Activated CD4-positive, alpha-beta T cell treated with anti-CD3 and anti-CD28 coated beads, Interleukin-2, amount 10 ng/mL, durations not matched to agents 7 days and 5 days (primary cell): ENCODE results near the gene BDP1. TPM values are rescaled to one million over a fixed set of nuclear protein-coding genes. Genes with fewer than 3 reads are reported as not detected.
"Not testable (repeated sequence)": the region's sequence is repeated elsewhere in the genome, so short reads cannot be mapped to it uniquely, and the experiment has no call there.

Experiments
- CTCF ChIA-PET: fragments of 350-600 bp; sonication (Branson Sonifier 250); formaldehyde crosslinking; loops from one replicate; lab custom pipeline; 2021; ENCODE audit warnings: antibody characterized with exemption; lab: Charles Lee
- POLR2A ChIA-PET: fragments of 350-600 bp; sonication (Branson Sonifier 250); formaldehyde crosslinking; loops from one replicate; lab custom pipeline; 2021; ENCODE audit warnings: antibody characterized with exemption; lab: Charles Lee
- DNase-seq: peaks from one replicate; pipeline ENCODE4 v3.0.0-alpha.2; 2020
- H3K27ac Mint-ChIP-seq: one replicate; pipeline ENCODE4 v1.8.0; 2021; ENCODE audit warnings: mild to moderate bottlenecking, moderate library complexity, mixed read lengths
- H3K27me3 Mint-ChIP-seq: one replicate; pipeline ENCODE4 v1.8.0; 2021; ENCODE audit warnings: mixed read lengths
- H3K36me3 Mint-ChIP-seq: one replicate; pipeline ENCODE4 v1.8.0; 2021; ENCODE audit warnings: low read depth, mixed read lengths
- H3K4me1 Mint-ChIP-seq: one replicate; pipeline ENCODE4 v1.8.0; 2021; ENCODE audit warnings: mixed read lengths
- H3K4me3 Mint-ChIP-seq: one replicate; pipeline ENCODE4 v1.8.0; 2021; ENCODE audit warnings: mild to moderate bottlenecking, moderate library complexity, mixed read lengths
- H3K9me3 Mint-ChIP-seq: one replicate; pipeline ENCODE4 v1.8.0; 2021; ENCODE audit warnings: mixed read lengths
- total RNA-seq, 2 experiments: library from RNA; stranded (reverse); gene quantifications; one replicate each; pipeline ENCODE4 v1.2.3, GENCODE V29; 2021

Gene BDP1
- total RNA-seq, 2 experiments from 2014 or later, result 32.3 to 34.2 TPM

GRCh38 chr5:71482132-71482531 is 26.7 kb downstream of the BDP1 start:
- H3K4me1 Mint-ChIP-seq, result peaks cover 14% of the 10 kb centered on the region
- CTCF ChIA-PET, result no interaction called here
- H3K9me3 Mint-ChIP-seq, result no peaks in the 10 kb centered on the region

GRCh38 chr5:71483355-71483754 is 27.9 kb downstream of the BDP1 start:
- H3K4me3 Mint-ChIP-seq, result no peak overlapping the region
- peaks cover 48% of the 10 kb centered on the region for H3K36me3 Mint-ChIP-seq
- H3K4me1 Mint-ChIP-seq, result peaks cover 14% of the 10 kb centered on the region
- ChIA-PET POLR2A (no interaction called here), CTCF (no interaction called here)
- no peaks in the 10 kb centered on the region for H3K27me3 Mint-ChIP-seq
- H3K9me3 Mint-ChIP-seq, result no peaks in the 10 kb centered on the region
- DNase-seq, result no peak
- H3K27ac Mint-ChIP-seq, result no peak overlapping the region

More at GRCh38 chr5:71482132-71482531, 26.7 kb downstream of the BDP1 start:
- H3K27me3 Mint-ChIP-seq, result no peaks in the 10 kb centered on the region
- H3K27ac Mint-ChIP-seq, result no peak overlapping the region
- H3K4me3 Mint-ChIP-seq, result no peak overlapping the region
- no peak for DNase-seq
- H3K36me3 Mint-ChIP-seq, result peaks cover 43% of the 10 kb centered on the region
- POLR2A ChIA-PET, result no interaction called here

- Mint-ChIP-seq H3K4me3 (no peak overlapping the region), H3K27me3 (no peaks in the 10 kb centered on the region), H3K4me1 (no peaks in the 10 kb centered on the region), H3K27ac (no peak overlapping the region), H3K9me3 (no peaks in the 10 kb centered on the region), H3K36me3 (peaks cover 46% of the 10 kb centered on the region)
- CTCF ChIA-PET, result no interaction called here
- DNase-seq, result no peak
- POLR2A ChIA-PET, result no interaction called here
These were observed 37.6 kb downstream of the BDP1 start for GRCh38 chr5:71492817-71493615.

GRCh38 chr5:71494202-71494601 is 38.8 kb downstream of the BDP1 start:
- POLR2A ChIA-PET, H3K27me3 Mint-ChIP-seq, H3K4me3 Mint-ChIP-seq, H3K4me1 Mint-ChIP-seq, H3K27ac Mint-ChIP-seq, DNase-seq, H3K9me3 Mint-ChIP-seq: not testable (repeated sequence)
- CTCF ChIA-PET, result interaction anchor here (0.7 to 0.9 kb wide), 2 partner anchors 9 to 93 kb away, joined by 3 to 4 read pairs; partner anchors contain the start of gene MCCC2
- peaks cover 45% of the 10 kb centered on the region for H3K36me3 Mint-ChIP-seq

GRCh38 chr5:71498756-71499155 is 43.3 kb downstream of the BDP1 start:
- H3K4me1 Mint-ChIP-seq, CTCF ChIA-PET: not testable (repeated sequence)
- POLR2A ChIA-PET, result interaction anchor here (0.7 kb wide), 1 partner anchor 30 kb away, joined by 3 read pairs; no protein-coding TSS in a partner anchor

GRCh38 chr5:71503536-71503935 is 48.1 kb downstream of the BDP1 start:
- no peaks in the 10 kb centered on the region for H3K27me3 Mint-ChIP-seq
- CTCF ChIA-PET, result interaction anchor here (0.7 to 1.6 kb wide), 2 partner anchors 9 to 27 kb away, joined by 4 to 7 read pairs; no protein-coding TSS in a partner anchor
- POLR2A ChIA-PET, result no interaction called here
- no peaks in the 10 kb centered on the region for H3K9me3 Mint-ChIP-seq
- no peak for DNase-seq
- H3K4me3 Mint-ChIP-seq, result no peak overlapping the region
- H3K27ac Mint-ChIP-seq, result no peak overlapping the region
- H3K4me1 Mint-ChIP-seq, result no peaks in the 10 kb centered on the region
- H3K36me3 Mint-ChIP-seq, result peaks cover 51% of the 10 kb centered on the region

More at GRCh38 chr5:71498756-71499155, 43.3 kb downstream of the BDP1 start:
- not testable (repeated sequence) for DNase-seq, H3K4me3 Mint-ChIP-seq, H3K27me3 Mint-ChIP-seq, H3K9me3 Mint-ChIP-seq, H3K27ac Mint-ChIP-seq
- peaks cover 44% of the 10 kb centered on the region for H3K36me3 Mint-ChIP-seq

GRCh38 chr5:71522151-71522550 is 66.7 kb downstream of the BDP1 start:
- H3K4me1 Mint-ChIP-seq, result no peaks in the 10 kb centered on the region
- no peaks in the 10 kb centered on the region for H3K27me3 Mint-ChIP-seq
- H3K27ac Mint-ChIP-seq, result peak overlapping the region; percentile 22
- H3K36me3 Mint-ChIP-seq, result peaks cover 45% of the 10 kb centered on the region
- CTCF ChIA-PET, result interaction anchor here (1.0 kb wide), 1 partner anchor 12 kb away, joined by 3 read pairs; no protein-coding TSS in a partner anchor
- no peaks in the 10 kb centered on the region for H3K9me3 Mint-ChIP-seq
- DNase-seq, result no peak
- no peak overlapping the region for H3K4me3 Mint-ChIP-seq
- POLR2A ChIA-PET, result no interaction called here

GRCh38 chr5:71525611-71526010 is 70.2 kb downstream of the BDP1 start:
- DNase-seq, H3K27ac Mint-ChIP-seq, H3K4me1 Mint-ChIP-seq, POLR2A ChIA-PET, H3K9me3 Mint-ChIP-seq, H3K27me3 Mint-ChIP-seq, H3K4me3 Mint-ChIP-seq: not testable (repeated sequence)
- peaks cover 33% of the 10 kb centered on the region for H3K36me3 Mint-ChIP-seq
- CTCF ChIA-PET, result interaction anchor here (0.7 kb wide), 1 partner anchor 772 kb away, joined by 4 read pairs; no protein-coding TSS in a partner anchor

- no peak for DNase-seq
- H3K36me3 Mint-ChIP-seq, result peaks cover 26% of the 10 kb centered on the region
- peaks cover 4% of the 10 kb centered on the region for H3K4me1 Mint-ChIP-seq
- H3K4me3 Mint-ChIP-seq, result no peak overlapping the region
- no peaks in the 10 kb centered on the region for H3K27me3 Mint-ChIP-seq
- no peaks in the 10 kb centered on the region for H3K9me3 Mint-ChIP-seq
- POLR2A ChIA-PET, result interaction anchor here (0.6 kb wide), 1 partner anchor 30 kb away, joined by 3 read pairs; no protein-coding TSS in a partner anchor
- no peak overlapping the region for H3K27ac Mint-ChIP-seq
- CTCF ChIA-PET, result interaction anchor here (0.7 to 0.9 kb wide), 2 partner anchors 13 to 15 kb away, joined by 3 read pairs; no protein-coding TSS in a partner anchor
These were observed 72.8 kb downstream of the BDP1 start for GRCh38 chr5:71528206-71528605.

- Mint-ChIP-seq H3K4me3 (no peak overlapping the region), H3K4me1 (peaks cover 11% of the 10 kb centered on the region), H3K27ac (no peak overlapping the region), H3K27me3 (no peaks in the 10 kb centered on the region), H3K36me3 (peaks cover 26% of the 10 kb centered on the region), H3K9me3 (no peaks in the 10 kb centered on the region)
- CTCF ChIA-PET, result no interaction called here
- DNase-seq, result no peak
- POLR2A ChIA-PET, result no interaction called here
These were observed 74.2 kb downstream of the BDP1 start for GRCh38 chr5:71529682-71530081.

GRCh38 chr5:71533142-71533541 is 77.7 kb downstream of the BDP1 start:
- CTCF ChIA-PET, result interaction anchor here (0.6 to 1.6 kb wide), 2 partner anchors 64 to 68 kb away, joined by 3 to 4 read pairs; no protein-coding TSS in a partner anchor
- no peaks in the 10 kb centered on the region for H3K9me3 Mint-ChIP-seq
- H3K36me3 Mint-ChIP-seq, result peaks cover 38% of the 10 kb centered on the region
- peaks cover 15% of the 10 kb centered on the region for H3K4me1 Mint-ChIP-seq
- no peak overlapping the region for H3K4me3 Mint-ChIP-seq
- POLR2A ChIA-PET, result no interaction called here
- no peak for DNase-seq
- no peaks in the 10 kb centered on the region for H3K27me3 Mint-ChIP-seq
- no peak overlapping the region for H3K27ac Mint-ChIP-seq

GRCh38 chr5:71533615-71534014 is 78.2 kb downstream of the BDP1 start:
- CTCF ChIA-PET, result interaction anchor here (0.6 to 1.6 kb wide), 3 partner anchors 19 to 68 kb away, joined by 3 to 4 read pairs (median 3); no protein-coding TSS in a partner anchor
- no peaks in the 10 kb centered on the region for H3K27me3 Mint-ChIP-seq
- H3K27ac Mint-ChIP-seq, result no peak overlapping the region
- H3K36me3 Mint-ChIP-seq, result peaks cover 40% of the 10 kb centered on the region
- no peaks in the 10 kb centered on the region for H3K9me3 Mint-ChIP-seq
- H3K4me1 Mint-ChIP-seq, result peaks cover 15% of the 10 kb centered on the region
- POLR2A ChIA-PET, result no interaction called here
- peak; percentile 17 for DNase-seq
- no peak overlapping the region for H3K4me3 Mint-ChIP-seq

- ChIA-PET POLR2A (no interaction called here), CTCF (no interaction called here)
- H3K36me3 Mint-ChIP-seq, result peaks cover 57% of the 10 kb centered on the region
- no peaks in the 10 kb centered on the region for H3K27me3 Mint-ChIP-seq
- peaks cover 15% of the 10 kb centered on the region for H3K4me1 Mint-ChIP-seq
- no peak overlapping the region for H3K4me3 Mint-ChIP-seq
- DNase-seq, result no peak
- no peak overlapping the region for H3K27ac Mint-ChIP-seq
- no peaks in the 10 kb centered on the region for H3K9me3 Mint-ChIP-seq
These were observed 82.2 kb downstream of the BDP1 start for GRCh38 chr5:71537687-71538086.
